HL-60/S4 (cell line): ENCODE measurements around the gene NPSR1.
"Not testable (repeated sequence)": the region's sequence is repeated elsewhere in the genome, so short reads cannot be mapped to it uniquely, and the experiment has no call there.

Source experiments
- in situ Hi-C: fragments of 300-500 bp; cut with MboI; formaldehyde crosslinking; loops from 2 replicates; pipeline ENCODE4 v1.14.3; 2022; ENCODE audit warnings: low sequenced_read_pairs

The NPSR1 gene

DNA sequence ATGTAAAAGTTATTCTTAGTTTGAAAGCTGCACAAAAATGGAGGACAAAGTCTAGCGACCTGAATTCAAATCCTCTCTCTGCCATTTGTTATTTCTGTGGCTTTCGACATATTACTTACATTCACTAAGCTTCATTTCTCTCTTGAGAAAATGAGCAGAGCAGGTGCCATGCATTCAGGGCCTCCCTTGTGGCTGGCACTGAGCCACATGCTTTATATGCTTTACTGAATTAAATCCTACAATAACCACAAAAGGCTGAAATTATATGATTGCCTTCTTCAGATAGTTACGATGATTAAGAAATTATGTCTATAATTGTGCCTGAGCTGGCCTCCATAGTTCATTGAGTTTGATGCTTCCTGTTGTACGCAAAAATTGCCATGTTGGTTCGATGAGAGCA is 98.7 kb downstream of the NPSR1 start:
- in situ Hi-C loops = no loop called here

DNA sequence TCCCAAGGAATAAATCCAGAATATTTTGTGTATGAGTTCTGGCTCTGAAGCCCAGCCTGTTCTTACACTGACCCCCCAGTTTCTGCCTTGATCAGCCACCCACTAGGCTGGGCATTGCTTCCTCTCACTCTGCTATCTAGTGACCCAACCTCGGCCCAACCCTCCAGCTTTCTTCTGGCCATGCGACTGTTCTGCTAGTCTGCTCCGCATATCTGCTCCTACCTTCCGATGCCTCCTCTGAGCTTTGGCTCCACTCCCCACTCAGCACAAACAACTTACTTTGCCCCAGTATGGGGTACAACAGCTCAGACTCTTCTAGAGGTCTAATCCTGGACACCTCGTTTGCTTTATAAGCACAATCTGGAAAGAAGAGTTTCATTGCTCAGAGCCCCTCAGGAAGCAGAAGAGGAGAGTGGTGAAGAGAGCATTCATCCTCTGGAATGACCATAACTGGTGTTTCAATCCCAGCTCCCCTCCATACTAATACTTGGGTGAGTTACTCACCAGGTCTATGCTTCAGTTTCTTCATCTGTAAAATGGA is 99.6 kb downstream of the NPSR1 start:
- in situ Hi-C loops = no loop called here

DNA sequence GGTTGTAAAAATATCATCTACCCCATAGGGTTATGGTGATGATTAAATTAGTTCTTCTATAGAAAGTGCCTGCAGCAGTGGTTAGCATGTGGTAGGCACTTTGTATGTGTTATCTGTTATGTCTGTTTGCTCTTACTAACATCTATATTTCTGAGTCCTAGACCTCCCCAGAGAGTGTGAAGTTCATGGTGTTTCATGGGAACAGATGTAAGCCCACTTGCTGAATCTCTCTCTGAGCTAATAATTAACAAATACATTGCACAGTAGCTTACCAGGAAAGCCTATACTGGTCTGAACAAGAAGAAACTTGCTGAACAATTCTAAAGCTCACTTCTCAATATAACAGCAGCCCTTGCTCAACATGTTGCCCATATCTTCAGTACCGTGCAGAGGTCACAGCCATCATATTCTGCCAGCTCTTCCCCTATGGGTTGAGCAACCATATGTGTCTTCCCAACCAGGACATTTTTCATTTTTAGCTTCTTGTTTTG is 100.1 kb downstream of the NPSR1 start:
- in situ Hi-C loops = no loop called here

DNA sequence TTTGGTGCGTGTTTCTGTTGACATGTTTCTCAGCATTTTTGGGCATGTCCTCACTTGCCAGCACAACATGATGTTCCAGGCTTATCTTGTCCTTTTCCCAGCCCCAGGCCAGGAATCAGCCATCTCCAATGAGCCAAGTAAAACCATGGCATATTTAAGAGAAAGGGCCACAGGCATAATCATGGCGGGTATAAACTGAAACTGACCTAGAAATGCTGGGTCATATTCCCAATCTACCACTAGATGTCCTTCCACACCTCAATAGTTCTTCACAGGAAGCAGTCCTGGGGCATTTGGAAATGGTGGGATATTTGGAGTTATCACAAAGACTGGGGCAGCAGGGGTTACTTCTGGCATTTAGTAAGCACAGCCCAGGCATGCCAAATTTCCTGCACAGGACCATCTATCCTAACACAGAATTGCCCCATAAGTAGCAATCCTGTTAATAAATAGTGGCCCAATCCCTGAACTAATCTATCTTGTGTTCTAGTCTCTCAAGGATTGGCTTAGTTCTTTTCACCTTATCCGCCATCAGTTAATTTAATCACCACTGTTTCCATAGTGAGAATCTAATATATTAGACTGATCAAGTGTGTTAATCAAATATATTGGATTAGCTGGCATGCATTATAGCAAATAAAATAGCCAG is 101.6 kb downstream of the NPSR1 start:
- in situ Hi-C loops = no loop called here

DNA sequence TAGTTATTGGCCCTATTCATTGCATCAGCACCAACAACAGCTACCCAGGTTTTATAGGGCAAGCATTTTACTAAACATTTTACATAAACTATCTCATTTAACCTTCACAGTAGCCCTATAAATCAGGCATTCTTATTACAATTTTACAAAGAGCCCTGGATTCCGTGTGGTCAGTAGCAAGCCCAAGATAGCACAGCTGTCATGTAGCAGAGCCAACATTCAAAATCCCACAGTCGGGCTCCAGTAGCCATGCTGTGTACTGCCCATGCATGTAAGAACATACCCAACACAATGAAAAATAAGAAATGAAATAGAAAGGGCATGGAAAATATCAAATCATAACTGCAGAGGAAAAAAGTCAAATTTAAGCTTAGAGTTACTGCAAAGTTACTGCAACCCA is 102.3 kb downstream of the NPSR1 start:
- in situ Hi-C loops = no loop called here

DNA sequence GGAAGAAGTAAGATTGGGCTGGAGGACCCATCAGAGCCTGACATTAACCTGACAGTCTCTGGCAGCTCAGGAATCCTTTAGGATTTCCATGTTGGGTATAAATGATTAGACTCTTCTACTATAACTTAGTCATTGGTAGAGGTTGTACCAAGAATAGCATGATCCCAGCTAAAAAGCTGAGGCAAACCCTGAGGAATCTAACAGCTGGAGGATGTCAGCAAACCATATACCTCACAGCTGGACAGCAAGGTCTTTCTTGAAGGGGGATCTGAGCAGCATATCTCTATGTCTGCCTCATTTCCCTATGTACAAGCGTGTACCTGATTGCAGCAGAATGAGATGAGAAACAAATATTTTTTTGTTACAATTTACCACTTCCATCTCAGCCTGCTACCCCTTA is 103.2 kb downstream of the NPSR1 start:
- in situ Hi-C loops = no loop called here

DNA sequence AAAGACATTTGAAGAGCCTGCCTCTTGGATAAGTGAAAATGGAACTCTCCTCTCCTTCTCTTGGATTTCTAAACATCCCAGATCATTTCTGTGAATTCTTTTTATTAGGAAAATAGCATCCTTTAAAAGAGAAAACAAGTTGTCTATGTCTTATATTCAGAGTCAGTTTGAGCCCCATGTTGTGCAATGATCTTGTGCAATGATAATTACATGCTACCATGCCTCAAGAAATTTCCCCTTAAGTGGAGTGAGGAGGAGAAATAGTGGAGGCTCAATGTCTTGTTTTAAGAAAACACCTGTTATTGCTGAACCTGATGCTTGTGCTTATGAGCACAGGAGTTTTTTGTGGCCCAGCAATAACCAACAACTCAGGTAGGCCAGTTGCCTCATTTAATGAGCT is 103.6 kb downstream of the NPSR1 start:
- in situ Hi-C loops = no loop called here

DNA sequence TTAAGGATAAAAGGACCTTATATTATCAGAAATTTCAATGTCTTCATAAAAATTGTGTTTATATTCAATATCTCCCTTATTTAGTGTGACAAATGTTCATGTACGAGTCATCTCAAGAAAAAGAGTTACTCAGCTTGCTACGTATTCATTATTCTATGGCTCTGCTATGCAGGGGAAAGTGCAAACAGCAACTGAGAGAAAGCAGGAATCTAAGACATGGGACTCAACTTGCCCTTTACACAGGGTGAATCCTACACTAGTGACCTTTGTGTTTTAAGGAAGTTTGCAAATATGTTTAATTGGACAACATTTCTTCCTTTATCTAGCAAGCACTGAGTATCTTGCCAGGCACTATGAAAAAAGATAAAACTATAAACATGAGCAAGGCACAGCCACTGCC is 104.7 kb downstream of the NPSR1 start:
- in situ Hi-C loops = no loop called here

DNA sequence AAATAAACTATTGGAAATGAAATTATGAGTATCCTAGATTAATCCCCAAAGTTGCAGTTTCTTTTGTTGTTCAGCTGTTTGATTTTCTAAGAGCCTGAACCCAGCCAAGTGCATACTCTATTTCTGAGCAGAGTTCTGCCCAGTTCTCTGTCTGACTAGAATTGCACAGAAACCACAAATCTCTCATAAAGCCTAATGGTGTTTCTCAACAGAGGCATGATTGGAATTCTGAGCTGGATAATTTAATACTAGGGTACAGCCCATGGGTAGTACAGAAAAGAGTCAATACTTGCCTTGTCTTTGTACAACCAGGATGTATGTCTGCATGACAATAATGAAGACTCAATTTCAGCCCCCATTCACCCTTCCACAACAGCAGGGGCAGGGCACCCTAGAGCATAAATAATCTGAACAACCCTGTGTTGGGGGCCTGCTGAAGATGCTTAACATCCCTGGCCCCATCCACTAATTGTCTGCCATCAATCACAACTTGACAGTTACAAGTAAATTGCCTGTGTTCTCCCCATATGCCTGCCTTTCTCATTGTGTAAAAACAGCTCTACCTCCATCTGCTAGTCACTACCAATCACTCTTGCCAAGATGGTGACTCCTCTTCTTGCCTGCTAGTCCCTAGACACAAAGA is 114.4 kb downstream of the NPSR1 start:
- in situ Hi-C loops = no loop called here

DNA sequence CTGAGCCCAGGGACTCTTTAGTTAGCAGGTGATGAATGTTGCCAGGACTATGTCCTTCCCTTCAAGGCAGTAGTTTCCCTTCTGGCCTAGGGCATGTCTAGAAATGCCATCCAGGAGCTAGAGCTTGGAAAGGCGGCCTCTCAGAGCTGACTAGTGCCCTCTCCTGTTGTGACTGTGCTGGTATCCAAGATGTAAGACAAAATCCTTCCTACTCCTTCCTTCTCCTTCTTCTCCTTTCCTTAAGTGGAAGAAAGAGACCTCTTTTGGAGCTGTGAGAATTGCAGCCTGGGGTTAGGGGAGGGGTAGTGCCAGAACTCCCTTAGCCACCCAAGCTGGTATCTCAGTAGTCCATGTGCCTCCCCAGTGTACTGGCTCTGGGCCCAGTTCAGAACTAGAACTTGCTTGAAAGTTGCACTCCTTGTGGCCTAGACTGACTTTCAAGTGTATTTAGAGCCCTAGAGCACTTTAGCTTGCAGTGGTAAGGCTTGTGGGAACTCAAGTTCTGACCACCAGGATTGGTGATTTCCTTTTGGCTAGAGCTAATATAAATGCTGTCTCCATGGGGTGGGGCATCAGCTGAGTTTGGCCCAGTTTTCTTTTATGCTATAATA is 118.8 kb downstream of the NPSR1 start:
- in situ Hi-C loops = no loop called here

DNA sequence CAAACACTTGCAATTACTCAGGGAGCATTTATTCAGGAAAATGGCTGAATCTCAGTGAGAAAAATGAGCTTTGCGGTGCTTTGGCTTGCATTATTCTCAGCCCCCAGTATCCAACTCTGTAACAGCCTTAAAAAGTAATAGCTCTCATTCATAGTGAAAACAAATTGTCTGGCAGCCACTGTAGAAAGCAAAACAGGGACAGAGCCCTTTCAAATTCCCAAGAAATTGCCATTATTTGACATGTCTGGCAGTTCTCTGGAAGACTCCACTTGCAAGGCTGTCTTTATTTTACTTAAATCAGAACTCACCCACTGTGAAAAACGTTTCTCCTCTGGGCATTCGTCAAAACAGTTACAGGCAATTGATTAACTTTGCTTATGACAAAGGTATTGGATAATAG is 122.5 kb downstream of the NPSR1 start:
- in situ Hi-C loops = no loop called here

DNA sequence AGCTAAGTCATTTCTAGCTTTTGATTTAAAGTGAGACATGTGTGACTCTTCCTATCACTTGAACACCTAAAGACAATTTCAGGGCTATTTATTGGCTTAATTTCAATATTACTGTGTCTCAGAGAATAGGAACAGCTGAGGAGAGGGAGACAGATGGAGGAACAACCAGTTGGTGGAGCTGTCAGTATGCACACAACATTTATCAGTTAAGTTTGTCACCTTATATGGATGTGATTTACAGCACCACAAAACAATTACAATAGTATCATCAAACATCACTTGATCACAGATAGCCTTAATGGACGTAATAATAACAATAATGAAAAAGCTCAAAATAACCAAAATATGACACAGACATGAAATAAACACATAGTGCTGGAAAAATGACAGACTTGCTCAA is 129.6 kb downstream of the NPSR1 start:
- in situ Hi-C loops = no loop called here

DNA sequence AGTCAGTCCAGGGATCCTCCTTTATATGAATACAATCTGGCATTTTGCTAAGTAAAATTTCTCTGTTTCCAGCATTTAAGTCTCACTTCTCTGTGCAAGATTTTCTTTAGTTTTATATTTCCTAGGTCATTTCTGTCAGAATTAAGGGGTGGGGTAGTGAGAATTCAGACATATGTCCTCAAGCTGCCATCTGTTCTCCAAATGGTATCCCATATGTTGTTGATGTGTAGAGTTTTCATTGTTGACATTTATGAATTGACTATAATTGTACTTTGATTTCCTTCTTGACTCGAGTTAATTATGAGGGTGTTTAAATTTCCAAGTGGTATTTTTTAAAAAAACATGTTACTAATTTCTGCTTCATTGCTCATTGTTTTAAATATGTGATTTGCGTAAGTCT is 148.8 kb downstream of the NPSR1 start:
- in situ Hi-C loops = no loop called here

DNA sequence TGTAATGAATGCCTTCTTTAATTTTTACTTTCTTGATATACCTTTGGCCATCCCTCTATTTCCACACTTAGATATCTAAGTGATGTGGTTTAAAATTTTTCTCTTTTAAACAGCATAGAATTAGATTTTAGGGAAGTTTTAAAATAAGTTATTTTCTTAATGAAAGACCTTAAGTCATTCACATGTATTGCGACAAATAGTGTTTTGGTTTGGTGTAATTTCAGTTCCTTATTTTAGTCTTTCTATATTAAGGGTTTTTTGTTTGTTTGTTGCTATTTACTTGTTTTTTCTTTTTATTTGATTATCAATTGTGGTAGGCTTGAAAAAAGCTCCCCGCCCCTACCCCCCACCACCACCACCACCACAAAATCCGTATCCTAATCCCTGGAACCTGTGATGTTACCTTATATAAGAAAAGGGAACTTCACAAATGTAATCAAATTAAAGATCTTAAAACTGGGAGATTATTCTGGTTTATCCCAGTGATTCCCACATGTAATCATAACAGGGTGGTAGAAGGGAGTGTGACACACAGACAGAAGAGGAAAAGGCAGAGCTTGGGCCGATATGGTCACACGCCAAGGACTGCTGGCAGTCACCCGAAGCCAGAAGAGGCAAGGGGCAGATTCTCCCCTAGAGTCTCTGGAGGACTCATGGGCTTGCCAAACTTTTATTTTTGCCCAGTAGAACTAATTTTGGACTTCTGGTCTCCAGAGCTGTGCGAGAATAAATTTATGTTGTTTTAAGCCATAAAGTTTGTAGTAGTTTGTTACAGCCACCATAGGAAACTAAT is 149.7 kb downstream of the NPSR1 start:
- in situ Hi-C loops = no loop called here

DNA sequence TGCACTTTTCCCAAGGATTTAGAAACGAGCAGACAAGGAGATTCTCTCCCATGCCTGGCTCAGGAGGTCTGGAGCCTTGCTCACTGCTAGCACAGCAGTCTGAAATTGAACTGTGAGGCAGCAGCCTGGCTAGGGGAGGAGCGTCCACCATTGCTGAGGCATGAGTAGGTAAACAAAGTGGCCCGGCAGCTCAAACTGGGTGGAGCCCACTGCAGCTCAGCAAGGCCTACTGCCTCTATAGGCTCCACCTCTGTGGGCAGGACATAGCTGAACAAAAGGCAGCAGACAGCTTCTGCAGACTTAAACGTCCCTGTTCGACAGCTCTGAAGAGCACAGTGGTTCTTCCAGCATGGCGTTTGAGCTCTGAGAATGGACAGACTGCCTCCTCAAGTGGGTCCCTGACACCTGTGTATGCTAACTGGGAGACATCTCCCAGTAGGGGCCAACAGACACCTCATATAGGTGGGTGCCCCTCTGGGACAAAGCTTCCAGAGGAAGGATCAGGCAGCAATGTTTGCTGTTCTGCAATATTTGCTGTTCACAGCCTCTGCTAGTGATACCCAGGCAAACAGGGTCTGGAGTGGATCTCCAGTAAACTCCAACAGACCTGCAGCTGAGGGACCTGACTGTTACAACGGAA is 156.3 kb downstream of the NPSR1 start:
- in situ Hi-C loops = not testable (repeated sequence)

DNA sequence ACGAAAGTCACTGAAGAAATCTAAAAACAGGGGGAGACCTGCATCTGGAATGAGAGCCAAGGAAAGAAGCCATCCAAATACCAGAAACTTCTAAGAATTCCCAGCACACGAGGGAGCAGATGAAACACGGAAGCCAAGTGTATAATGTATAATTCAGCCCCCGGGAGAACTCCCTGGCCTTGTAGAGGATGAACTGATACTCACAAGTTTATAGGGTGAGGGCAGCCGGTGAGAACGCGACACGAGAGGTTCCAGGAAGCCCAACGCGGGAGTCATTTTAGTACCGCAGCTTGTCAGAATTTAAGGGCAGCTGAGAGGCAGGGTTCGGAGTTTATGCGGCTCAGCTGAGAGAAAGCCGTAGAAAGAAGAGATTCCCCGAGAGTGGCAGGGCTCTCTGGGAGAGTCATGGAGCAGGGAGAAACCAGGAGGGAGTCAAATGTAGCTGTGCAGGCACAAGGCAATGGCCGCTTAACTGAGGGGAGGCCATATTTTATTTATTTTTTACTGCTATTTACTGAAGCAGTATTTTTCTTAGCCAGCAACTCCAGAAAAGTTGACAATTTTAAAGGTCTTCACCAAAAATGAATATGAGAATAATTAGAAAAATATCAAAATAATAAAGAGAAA is 164.0 kb downstream of the NPSR1 start:
- in situ Hi-C loops = no loop called here

DNA sequence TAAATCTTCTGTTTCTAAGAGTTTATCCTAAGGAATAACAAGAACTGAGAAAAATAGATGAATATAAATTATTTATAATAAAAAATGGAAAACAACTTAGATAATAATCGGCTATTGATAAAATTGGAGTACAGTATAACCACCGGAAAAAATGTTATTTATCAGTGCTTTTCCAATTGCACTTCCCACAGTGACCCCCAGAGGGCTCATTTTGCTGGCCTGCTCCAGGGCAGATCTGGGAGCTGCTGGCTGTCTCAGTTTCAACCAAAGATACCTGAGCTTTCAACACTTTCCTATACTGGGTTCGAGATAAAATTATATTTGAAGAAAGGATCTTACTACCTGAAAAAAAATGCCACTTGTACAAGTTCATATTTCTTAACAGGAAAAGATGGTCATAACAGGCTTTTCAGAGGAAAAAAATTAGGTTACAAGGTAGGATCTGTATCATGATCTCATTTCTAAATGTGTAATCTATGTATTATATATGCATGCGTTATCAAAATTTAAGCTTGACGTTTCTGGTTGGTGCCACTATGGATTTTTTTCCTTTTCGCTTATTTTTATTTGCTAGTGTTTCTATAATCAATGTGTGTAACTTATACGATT is 165.7 kb downstream of the NPSR1 start:
- in situ Hi-C loops = no loop called here

DNA sequence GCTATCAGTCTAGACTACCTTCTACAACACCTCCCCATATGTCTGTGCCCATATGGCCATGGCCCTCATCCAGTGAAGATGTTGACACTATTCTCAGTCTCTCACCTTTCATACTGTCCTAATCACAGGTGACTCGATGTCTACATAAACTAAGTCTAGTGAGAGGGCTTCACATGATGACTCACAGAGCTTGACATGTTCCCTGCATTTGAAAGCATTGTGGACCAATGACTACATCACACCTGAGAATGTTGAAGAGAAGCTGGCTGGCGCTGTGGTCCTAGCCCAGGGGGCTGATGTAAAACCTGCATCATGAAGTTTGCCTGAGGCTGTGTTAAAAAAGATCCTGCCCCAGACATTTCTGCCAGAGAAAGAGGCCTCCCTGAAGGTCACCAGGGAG is 167.2 kb downstream of the NPSR1 start:
- in situ Hi-C loops = no loop called here

DNA sequence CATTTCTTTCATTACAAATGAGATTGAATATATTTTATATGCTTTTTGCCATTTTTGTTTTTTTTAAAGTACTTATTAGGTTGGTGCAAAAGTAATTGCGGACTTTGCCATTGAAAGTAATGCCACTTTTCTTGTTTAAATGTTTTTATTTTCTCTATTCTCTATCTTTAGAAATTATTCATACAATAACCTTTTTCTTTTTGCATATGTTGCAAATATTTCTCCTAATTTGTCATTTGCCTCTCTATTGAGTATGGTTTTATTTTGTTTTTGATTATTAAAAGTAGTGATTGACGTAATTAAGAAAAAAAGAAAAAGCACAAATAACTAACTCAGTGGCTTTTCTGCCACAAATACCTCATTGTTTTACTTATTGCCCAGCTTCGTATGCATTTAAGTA is 172.4 kb downstream of the NPSR1 start:
- in situ Hi-C loops = no loop called here

DNA sequence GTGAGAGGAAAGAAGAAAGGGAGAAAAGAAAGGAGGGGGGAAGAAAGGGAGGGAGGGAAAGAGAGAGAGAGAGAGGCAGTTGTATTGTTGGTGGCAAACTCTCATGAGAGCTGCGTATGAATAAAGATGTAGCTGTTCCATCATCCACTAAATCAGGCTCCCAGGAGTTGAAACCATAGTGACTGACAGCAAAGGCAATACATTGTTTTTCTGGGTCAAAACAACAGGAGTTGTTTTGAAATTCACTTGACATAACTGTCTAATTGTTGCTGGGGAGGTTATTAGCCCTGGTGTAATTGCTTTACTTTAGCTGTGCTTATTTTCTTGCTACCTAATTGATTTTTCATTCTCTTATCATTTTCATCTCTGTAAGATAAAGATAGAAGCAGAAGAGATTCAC is 173.4 kb downstream of the NPSR1 start:
- in situ Hi-C loops = no loop called here
